Stimulated activated CD4-positive, alpha-beta T cell treated with anti-CD3 and anti-CD28 coated beads, Interleukin-4, amount 100 ng/mL, for 1 hour (primary cell): ENCODE results near the gene MORC3.
"Not testable (repeated sequence)": the region's sequence is repeated elsewhere in the genome, so short reads cannot be mapped to it uniquely, and the experiment has no call there.

Source experiments
- DNase-seq: peaks from one replicate; pipeline ENCODE4 v3.0.0-alpha.2; 2020

Gene MORC3

GRCh38 chr21:36386031-36386642 is 66.1 kb downstream of the MORC3 start:
- no peak for DNase-seq

- no peak for DNase-seq
Measured at GRCh38 chr21:36388096-36388495, 68.1 kb downstream of the MORC3 start.

- no peak for DNase-seq
Measured at GRCh38 chr21:36388835-36389234, 68.8 kb downstream of the MORC3 start.

- not testable (repeated sequence) for DNase-seq
Measured at GRCh38 chr21:36391649-36392048, 71.7 kb downstream of the MORC3 start.

- no peak for DNase-seq
Measured at GRCh38 chr21:36395353-36396111, 75.5 kb downstream of the MORC3 start.

GRCh38 chr21:36396325-36396724 is 76.3 kb downstream of the MORC3 start:
- no peak for DNase-seq

- DNase-seq = no peak
Measured at GRCh38 chr21:36396971-36397370, 77.0 kb downstream of the MORC3 start.

GRCh38 chr21:36397606-36398005 is 77.6 kb downstream of the MORC3 start:
- no peak for DNase-seq

GRCh38 chr21:36399736-36400135 is 79.7 kb downstream of the MORC3 start:
- DNase-seq = not testable (repeated sequence)

GRCh38 chr21:36400719-36401118 is 80.7 kb downstream of the MORC3 start:
- no peak for DNase-seq

GRCh38 chr21:36402339-36402738 is 82.3 kb downstream of the MORC3 start:
- DNase-seq = no peak

GRCh38 chr21:36403713-36404112 is 83.7 kb downstream of the MORC3 start:
- no peak for DNase-seq

- DNase-seq = no peak
Measured at GRCh38 chr21:36408568-36408967, 88.6 kb downstream of the MORC3 start.

- no peak for DNase-seq
Measured at GRCh38 chr21:36411301-36411700, 91.3 kb downstream of the MORC3 start.

- DNase-seq = no peak
Measured at GRCh38 chr21:36412916-36413315, 92.9 kb downstream of the MORC3 start.

- DNase-seq = no peak
Measured at GRCh38 chr21:36415375-36415774, 95.4 kb downstream of the MORC3 start.

- no peak for DNase-seq
Measured at GRCh38 chr21:36419241-36419640, 99.2 kb downstream of the MORC3 start.

GRCh38 chr21:36419996-36420395 is 100.0 kb downstream of the MORC3 start:
- peak; percentile 39 for DNase-seq

- no peak for DNase-seq
Measured at GRCh38 chr21:36420571-36421339, 100.8 kb downstream of the MORC3 start.

- no peak for DNase-seq
Measured at GRCh38 chr21:36422279-36423098, 102.5 kb downstream of the MORC3 start.

- no peak for DNase-seq
Measured at GRCh38 chr21:36423771-36424433, 103.9 kb downstream of the MORC3 start.

- DNase-seq = no peak
Measured at GRCh38 chr21:36424592-36424991, 104.6 kb downstream of the MORC3 start.
